DOHH2 (cell line): ENCODE measurements around the gene SHMT2.

ENCODE experiments used
- H3F3A ChIP-seq: fragments of 200-600 bp; sonication (generic), shearing (Covaris generic); 2 replicates; pipeline ENCODE4 v1.6.0; 2016; ENCODE audit warnings: antibody characterized with exemption, mild to moderate bottlenecking; ENCODE audit not compliant: control insufficient read depth, insufficient read depth
- H3K27ac ChIP-seq: fragments of 200-600 bp; sonication (generic); 2 replicates; pipeline ENCODE4 v1.5.1; 2014; ENCODE audit warnings: low read depth, mild to moderate bottlenecking, low read length, moderate library complexity
- H3K27me3 ChIP-seq: fragments of 200-600 bp; sonication (generic); 2 replicates; pipeline ENCODE4 v1.6.1; 2014; ENCODE audit warnings: mild to moderate bottlenecking, low read length, mixed read lengths; ENCODE audit not compliant: control insufficient read depth
- H3K36me3 ChIP-seq: fragments of 200-600 bp; sonication (generic); 2 replicates; pipeline ENCODE4 v1.6.1; 2014; ENCODE audit warnings: mild to moderate bottlenecking, low read length, moderate library complexity, mixed read lengths; ENCODE audit not compliant: control insufficient read depth
- H3K4me1 ChIP-seq: fragments of 200-600 bp; sonication (generic); 2 replicates; pipeline ENCODE4 v1.6.1; 2014; ENCODE audit warnings: mild to moderate bottlenecking, low read length, mixed read lengths; ENCODE audit not compliant: control insufficient read depth
- H3K4me2 ChIP-seq: fragments of 200-600 bp; sonication (generic); 2 replicates; pipeline ENCODE4 v1.6.0; 2014; ENCODE audit warnings: mild to moderate bottlenecking, low read length, moderate library complexity
- H3K4me3 ChIP-seq: fragments of 200-600 bp; sonication (generic); 2 replicates; pipeline ENCODE4 v1.5.1; 2014; ENCODE audit warnings: mild to moderate bottlenecking, low read length, mixed read lengths
- H3K79me2 ChIP-seq: fragments of 200-600 bp; sonication (generic); 2 replicates; pipeline ENCODE4 v1.6.1; 2014; ENCODE audit warnings: mild to moderate bottlenecking, low read length, mixed read lengths; ENCODE audit not compliant: control insufficient read depth
- H3K9me2 ChIP-seq: fragments of 200-600 bp; sonication (generic); replicated peaks from 2 replicates; pipeline ENCODE4 v1.6.1; 2014; ENCODE audit warnings: mild to moderate bottlenecking, low read length, mixed read lengths; ENCODE audit not compliant: control insufficient read depth
- H3K9me3 ChIP-seq: fragments of 200-600 bp; sonication (generic); 2 replicates; pipeline ENCODE4 v1.6.1; 2014; ENCODE audit warnings: antibody characterized with exemption, low read length, mixed read lengths; ENCODE audit not compliant: control insufficient read depth, insufficient read depth
- H4K20me1 ChIP-seq: fragments of 200-600 bp; sonication (generic); 2 replicates; pipeline ENCODE4 v1.6.0; 2014; ENCODE audit warnings: low read depth, mild to moderate bottlenecking, antibody characterized with exemption, low read length, moderate library complexity; ENCODE audit not compliant: control insufficient read depth, insufficient read depth
- EZH2phosphoT487 ChIP-seq: fragments of 200-600 bp; sonication (generic); IDR thresholded peaks from 2 replicates; pipeline ENCODE4 v1.6.1; 2017; ENCODE audit warnings: borderline replicate concordance, mild to moderate bottlenecking, antibody characterized with exemption, low read length, moderate library complexity, mixed read lengths
- TF ChIP-seq, protein P1 (sequence below): fragments of 200-600 bp; sonication (generic); IDR thresholded peaks from one replicate; pipeline ENCODE4 v1.5.1; 2014; ENCODE audit warnings: antibody characterized with exemption, mild to moderate bottlenecking, low read depth, low read length; ENCODE audit not compliant: poor library complexity, severe bottlenecking

The SHMT2 gene

DNA sequence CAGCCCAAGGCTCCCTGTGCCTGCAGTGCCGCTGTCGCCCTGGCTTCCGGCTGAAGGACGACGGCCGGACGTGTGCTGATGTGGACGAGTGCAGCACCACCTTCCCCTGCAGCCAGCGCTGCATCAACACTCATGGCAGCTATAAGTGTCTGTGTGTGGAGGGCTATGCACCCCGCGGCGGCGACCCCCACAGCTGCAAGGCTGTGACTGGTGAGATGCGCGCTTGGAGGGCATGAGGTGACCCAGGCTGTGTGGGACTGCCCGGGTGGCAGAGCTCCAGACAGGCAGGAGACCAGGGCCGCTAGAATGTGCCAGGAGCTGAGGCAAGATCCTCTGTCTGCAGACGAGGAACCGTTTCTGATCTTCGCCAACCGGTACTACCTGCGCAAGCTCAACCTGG, 32.6 kb upstream of the SHMT2 start:
- H3K27me3 ChIP-seq = no peaks in the 10 kb centered on the region
- H3K4me2 ChIP-seq = no peak overlapping the region
- H3K36me3 ChIP-seq = no peaks in the 10 kb centered on the region

DNA sequence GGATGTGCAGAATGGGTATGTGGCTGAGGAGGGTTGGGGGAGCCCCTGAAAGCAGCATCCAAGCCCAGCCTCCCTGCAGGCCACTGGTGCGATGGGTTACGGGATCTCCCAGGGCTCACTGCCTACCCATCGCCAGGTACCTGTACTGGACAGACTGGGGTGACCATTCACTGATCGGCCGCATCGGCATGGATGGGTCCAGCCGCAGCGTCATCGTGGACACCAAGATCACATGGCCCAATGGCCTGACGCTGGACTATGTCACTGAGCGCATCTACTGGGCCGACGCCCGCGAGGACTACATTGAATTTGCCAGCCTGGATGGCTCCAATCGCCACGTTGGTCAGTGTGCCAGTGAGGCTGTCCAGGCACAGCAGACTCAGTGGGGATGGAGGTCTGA, 31.2 kb upstream of the SHMT2 start:
- Histone ChIP-seq H3K4me3 (no peak overlapping the region), H3K4me2 (no peak overlapping the region), H4K20me1 (no peaks in the 10 kb centered on the region), H3K9me3 (no peaks in the 10 kb centered on the region), H3K36me3 (no peaks in the 10 kb centered on the region), H3K4me1 (no peaks in the 10 kb centered on the region), H3K27me3 (no peaks in the 10 kb centered on the region), H3K79me2 (no peaks in the 10 kb centered on the region), H3F3A (no peaks in the 10 kb centered on the region), H3K9me2 (no peaks in the 10 kb centered on the region), H3K27ac (no peak overlapping the region)
- TF ChIP-seq, protein P1, sequence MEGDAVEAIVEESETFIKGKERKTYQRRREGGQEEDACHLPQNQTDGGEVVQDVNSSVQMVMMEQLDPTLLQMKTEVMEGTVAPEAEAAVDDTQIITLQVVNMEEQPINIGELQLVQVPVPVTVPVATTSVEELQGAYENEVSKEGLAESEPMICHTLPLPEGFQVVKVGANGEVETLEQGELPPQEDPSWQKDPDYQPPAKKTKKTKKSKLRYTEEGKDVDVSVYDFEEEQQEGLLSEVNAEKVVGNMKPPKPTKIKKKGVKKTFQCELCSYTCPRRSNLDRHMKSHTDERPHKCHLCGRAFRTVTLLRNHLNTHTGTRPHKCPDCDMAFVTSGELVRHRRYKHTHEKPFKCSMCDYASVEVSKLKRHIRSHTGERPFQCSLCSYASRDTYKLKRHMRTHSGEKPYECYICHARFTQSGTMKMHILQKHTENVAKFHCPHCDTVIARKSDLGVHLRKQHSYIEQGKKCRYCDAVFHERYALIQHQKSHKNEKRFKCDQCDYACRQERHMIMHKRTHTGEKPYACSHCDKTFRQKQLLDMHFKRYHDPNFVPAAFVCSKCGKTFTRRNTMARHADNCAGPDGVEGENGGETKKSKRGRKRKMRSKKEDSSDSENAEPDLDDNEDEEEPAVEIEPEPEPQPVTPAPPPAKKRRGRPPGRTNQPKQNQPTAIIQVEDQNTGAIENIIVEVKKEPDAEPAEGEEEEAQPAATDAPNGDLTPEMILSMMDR = no peak
- no peak for TF ChIP-seq EZH2phosphoT487

More for the DNA sequence above, 32.6 kb upstream of the SHMT2 start:
- Histone ChIP-seq H3K79me2 (no peaks in the 10 kb centered on the region), H3F3A (no peaks in the 10 kb centered on the region), H3K9me3 (no peaks in the 10 kb centered on the region), H4K20me1 (no peaks in the 10 kb centered on the region), H3K4me1 (no peaks in the 10 kb centered on the region), H3K4me3 (no peak overlapping the region), H3K27ac (no peak overlapping the region), H3K9me2 (no peaks in the 10 kb centered on the region)
- TF ChIP-seq, protein P1 = no peak
- no peak for TF ChIP-seq EZH2phosphoT487

DNA sequence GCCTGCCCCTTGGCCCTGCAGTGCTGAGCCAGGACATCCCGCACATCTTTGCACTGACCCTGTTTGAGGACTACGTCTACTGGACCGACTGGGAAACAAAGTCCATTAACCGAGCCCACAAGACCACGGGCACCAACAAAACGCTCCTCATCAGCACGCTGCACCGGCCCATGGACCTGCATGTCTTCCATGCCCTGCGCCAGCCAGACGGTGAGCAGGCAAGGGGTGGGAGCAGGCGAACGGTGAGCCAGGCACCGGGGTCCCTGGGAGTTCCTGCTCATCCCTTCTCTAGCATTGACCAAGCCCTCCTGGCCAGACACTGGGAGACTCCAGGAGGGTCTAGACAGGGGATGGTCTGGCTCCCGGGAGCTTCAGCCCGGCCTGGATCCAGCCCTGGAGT, 30.3 kb upstream of the SHMT2 start:
- no peaks in the 10 kb centered on the region for H4K20me1 ChIP-seq
- no peak overlapping the region for H3K27ac ChIP-seq
- TF ChIP-seq, protein P1 = no peak
- TF ChIP-seq EZH2phosphoT487 = no peak
- no peaks in the 10 kb centered on the region for H3F3A ChIP-seq
- H3K27me3 ChIP-seq = no peaks in the 10 kb centered on the region
- no peaks in the 10 kb centered on the region for H3K9me3 ChIP-seq
- no peaks in the 10 kb centered on the region for H3K36me3 ChIP-seq
- no peak overlapping the region for H3K4me2 ChIP-seq
- H3K4me3 ChIP-seq = no peak overlapping the region
- no peaks in the 10 kb centered on the region for H3K79me2 ChIP-seq
- H3K9me2 ChIP-seq = no peaks in the 10 kb centered on the region
- no peaks in the 10 kb centered on the region for H3K4me1 ChIP-seq

DNA sequence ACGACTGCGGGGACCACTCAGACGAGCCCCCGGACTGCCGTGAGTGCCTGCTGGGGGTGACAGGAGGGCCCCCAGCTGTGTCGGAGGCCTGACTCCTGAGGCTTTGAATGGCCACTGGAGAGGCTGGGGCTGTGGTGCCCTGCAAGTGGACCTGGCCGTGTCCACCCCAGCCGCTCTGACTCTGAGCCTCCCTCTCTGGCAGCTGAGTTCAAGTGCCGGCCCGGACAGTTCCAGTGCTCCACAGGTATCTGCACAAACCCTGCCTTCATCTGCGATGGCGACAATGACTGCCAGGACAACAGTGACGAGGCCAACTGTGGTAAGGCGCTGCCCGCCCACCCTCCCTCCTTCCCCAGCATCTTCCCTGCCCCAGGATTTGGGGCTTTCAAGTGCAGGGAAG, 29.0 kb upstream of the SHMT2 start:
- Histone ChIP-seq H3K4me2 (no peak overlapping the region), H3K36me3 (no peaks in the 10 kb centered on the region), H3K9me2 (no peaks in the 10 kb centered on the region), H3K27ac (no peak overlapping the region), H3K4me1 (no peaks in the 10 kb centered on the region), H3F3A (no peaks in the 10 kb centered on the region), H3K27me3 (no peaks in the 10 kb centered on the region), H3K4me3 (no peak overlapping the region), H3K79me2 (no peaks in the 10 kb centered on the region), H4K20me1 (no peaks in the 10 kb centered on the region), H3K9me3 (no peaks in the 10 kb centered on the region)
- TF ChIP-seq, protein P1 = no peak
- no peak for TF ChIP-seq EZH2phosphoT487
